ENCODE measurements around the gene ACOXL. TPM values are rescaled to one million over a fixed set of nuclear protein-coding genes. Genes with fewer than 3 reads are reported as not detected.
A peak's percentile ranks its signal among the peaks of the same experiment; 100 is the strongest.

The ACOXL gene
- polyA plus RNA-seq, 3 donors, result 0.35 TPM; not detected in 2

GRCh38 chr2:110957293-110957692 lies 224.9 kb downstream of the ACOXL start:
- Mint-ChIP-seq H3K9me3 (peaks cover 0 to 8% (median 2%) of the 10 kb centered on the region in 7 donors), H3K4me3 (no peak overlapping the region)

DNA sequence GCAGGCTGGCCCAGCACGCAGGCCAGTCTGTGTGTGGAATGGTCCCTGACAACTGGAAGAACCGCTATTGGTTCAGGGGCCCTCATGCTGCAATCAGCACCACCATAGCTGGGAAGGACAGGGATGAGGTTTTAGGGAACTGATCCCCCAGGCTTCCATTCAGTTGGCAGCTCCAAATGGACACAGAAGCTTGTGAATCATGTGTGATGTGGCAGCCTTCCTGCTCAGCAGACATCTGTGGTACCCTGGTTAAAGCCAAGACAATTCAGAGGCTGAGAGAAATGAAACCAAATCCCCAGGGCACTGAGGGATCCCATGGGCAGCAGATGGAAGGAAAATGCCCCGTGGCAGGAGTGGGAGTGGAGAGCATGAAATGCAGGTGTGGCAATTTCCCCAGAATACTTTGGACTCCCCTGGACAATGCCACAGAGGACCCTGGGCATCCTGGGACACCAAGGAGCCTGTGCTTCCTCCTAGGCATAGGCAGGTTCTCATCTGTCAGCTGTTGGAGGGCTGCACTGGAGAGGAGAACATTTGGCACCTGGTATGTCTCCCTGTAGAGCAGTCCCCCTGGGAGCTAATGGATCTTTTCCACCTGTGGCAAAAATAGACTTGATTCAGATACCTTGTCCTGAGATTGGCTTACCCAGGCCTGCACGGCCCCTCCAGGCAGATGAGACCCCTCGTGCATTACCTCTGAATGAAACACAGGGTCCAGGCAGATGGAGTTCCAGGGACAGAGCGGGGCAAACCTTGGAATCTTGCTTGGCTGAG lies 226.2 kb downstream of the ACOXL start:
- intact Hi-C loops (cut with micrococcal nuclease), result no loop called here
- Mint-ChIP-seq H3K4me1 (peaks cover 6% of the 10 kb centered on the region), H3K27ac (peak overlapping the region in 1 of 7 donors; percentile 12), H3K27me3 (ENCODE audit: low read depth in 3 of 3) (peaks cover 1 to 4% (median 3%) of the 10 kb centered on the region in 3 donors), H3K9me3 (peaks cover 0 to 7% (median 2%) of the 10 kb centered on the region in 7 donors), H3K36me3 (no peaks in the 10 kb centered on the region), H3K4me3 (no peak overlapping the region)
- TF ChIP-seq, protein P1, sequence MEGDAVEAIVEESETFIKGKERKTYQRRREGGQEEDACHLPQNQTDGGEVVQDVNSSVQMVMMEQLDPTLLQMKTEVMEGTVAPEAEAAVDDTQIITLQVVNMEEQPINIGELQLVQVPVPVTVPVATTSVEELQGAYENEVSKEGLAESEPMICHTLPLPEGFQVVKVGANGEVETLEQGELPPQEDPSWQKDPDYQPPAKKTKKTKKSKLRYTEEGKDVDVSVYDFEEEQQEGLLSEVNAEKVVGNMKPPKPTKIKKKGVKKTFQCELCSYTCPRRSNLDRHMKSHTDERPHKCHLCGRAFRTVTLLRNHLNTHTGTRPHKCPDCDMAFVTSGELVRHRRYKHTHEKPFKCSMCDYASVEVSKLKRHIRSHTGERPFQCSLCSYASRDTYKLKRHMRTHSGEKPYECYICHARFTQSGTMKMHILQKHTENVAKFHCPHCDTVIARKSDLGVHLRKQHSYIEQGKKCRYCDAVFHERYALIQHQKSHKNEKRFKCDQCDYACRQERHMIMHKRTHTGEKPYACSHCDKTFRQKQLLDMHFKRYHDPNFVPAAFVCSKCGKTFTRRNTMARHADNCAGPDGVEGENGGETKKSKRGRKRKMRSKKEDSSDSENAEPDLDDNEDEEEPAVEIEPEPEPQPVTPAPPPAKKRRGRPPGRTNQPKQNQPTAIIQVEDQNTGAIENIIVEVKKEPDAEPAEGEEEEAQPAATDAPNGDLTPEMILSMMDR (IDR thresholded peaks at IDR 0.05), result no peak
- Histone ChIP-seq H3K27me3 (ENCODE audit: control insufficient read depth in 2 of 2, insufficient read depth in 2 of 2, low read length in 2 of 2) (no peaks in the 10 kb centered on the region), H3K9me3 (replicated peaks in 1 of 2; ENCODE audit: control insufficient read depth in 1 of 2, insufficient read depth in 1 of 2, low read length in 2 of 2) (no peaks in the 10 kb centered on the region), H4K20me1 (ENCODE audit: insufficient read depth, low read length) (no peaks in the 10 kb centered on the region), H3K27ac (ENCODE audit: low read depth in 1 of 2, low read length in 2 of 2) (no peak overlapping the region), H3K4me3 (replicated peaks in 1 of 3; ENCODE audit: low read depth in 2 of 3, low read length in 3 of 3) (no peak overlapping the region), H3K36me3 (replicated peaks in 1 of 2; ENCODE audit: control insufficient read depth in 1 of 2, insufficient read depth in 2 of 2, low read length in 2 of 2) (no peaks in the 10 kb centered on the region), H3K9ac (ENCODE audit: insufficient read depth, low read length, poor library complexity, severe bottlenecking) (no peak overlapping the region), H2AFZ (ENCODE audit: insufficient read depth, low read depth, low read length, poor library complexity, severe bottlenecking) (no peak overlapping the region), H3K4me2 (replicated peaks; ENCODE audit: extremely low read depth, low read length, poor library complexity, severe bottlenecking) (no peak overlapping the region), H3K4me1 (ENCODE audit: control insufficient read depth in 1 of 2, insufficient read depth in 2 of 2, low read length in 2 of 2) (no peaks in the 10 kb centered on the region), H3K79me2 (ENCODE audit: insufficient read depth, low read length) (no peaks in the 10 kb centered on the region)
- 98% methylated on average over 6 of the region's 6 CpGs for WGBS (ENCODE audit: insufficient coverage)
- DNase-seq, result no peak

More at GRCh38 chr2:110957293-110957692, 224.9 kb downstream of the ACOXL start:
- no peaks in the 10 kb centered on the region for H3K36me3 Mint-ChIP-seq
- Histone ChIP-seq H3K4me3 (replicated peaks in 1 of 3; ENCODE audit: low read depth in 2 of 3, low read length in 3 of 3) (no peak overlapping the region), H4K20me1 (ENCODE audit: insufficient read depth, low read length) (no peaks in the 10 kb centered on the region), H3K27ac (ENCODE audit: low read depth in 1 of 2, low read length in 2 of 2) (no peak overlapping the region), H3K36me3 (replicated peaks in 1 of 2; ENCODE audit: control insufficient read depth in 1 of 2, insufficient read depth in 2 of 2, low read length in 2 of 2) (no peaks in the 10 kb centered on the region), H3K4me1 (ENCODE audit: control insufficient read depth in 1 of 2, insufficient read depth in 2 of 2, low read length in 2 of 2) (no peaks in the 10 kb centered on the region), H3K9me3 (replicated peaks in 1 of 2; ENCODE audit: control insufficient read depth in 1 of 2, insufficient read depth in 1 of 2, low read length in 2 of 2) (no peaks in the 10 kb centered on the region), H3K79me2 (ENCODE audit: insufficient read depth, low read length) (no peaks in the 10 kb centered on the region), H3K4me2 (replicated peaks; ENCODE audit: extremely low read depth, low read length, poor library complexity, severe bottlenecking) (no peak overlapping the region), H3K27me3 (ENCODE audit: control insufficient read depth in 2 of 2, insufficient read depth in 2 of 2, low read length in 2 of 2) (no peaks in the 10 kb centered on the region), H2AFZ (ENCODE audit: insufficient read depth, low read depth, low read length, poor library complexity, severe bottlenecking) (no peak overlapping the region), H3K9ac (ENCODE audit: insufficient read depth, low read length, poor library complexity, severe bottlenecking) (no peak overlapping the region)
- TF ChIP-seq, protein P1 (IDR thresholded peaks at IDR 0.05), result no peak
- whole genome bisulfite sequencing (ENCODE audit: insufficient coverage), result 33% methylated on average over 3 of the region's 5 CpGs
- peaks cover 6% of the 10 kb centered on the region for H3K4me1 Mint-ChIP-seq
- H3K27ac Mint-ChIP-seq, result no peak overlapping the region
- no peak for DNase-seq
- peaks cover 1 to 4% (median 3%) of the 10 kb centered on the region in 3 donors for H3K27me3 Mint-ChIP-seq (ENCODE audit: low read depth in 3 of 3)
- intact Hi-C loops (cut with micrococcal nuclease), result no loop called here
